MCF 10A (cell line): ENCODE results near the gene SLC9A5. TPM values are rescaled to one million over a fixed set of nuclear protein-coding genes. Genes with fewer than 3 reads are reported as not detected.
A peak's percentile ranks its signal among the peaks of the same experiment; 100 is the strongest.

Experiments
- BruUV-seq: library from RNA; stranded (reverse); fragments of 400-500 nt; replicated peaks from 2 replicates; lab custom pipeline; 2021; lab: Mats Ljungman, UMichigan
- CTCF ChIA-PET: fragments of 300-600 bp; sonication (Branson Sonifier 250); formaldehyde crosslinking; extraction: SDS; loops from one replicate; lab custom pipeline; 2021; ENCODE audit warnings: antibody characterized with exemption, inconsistent platforms; lab: Yijun Ruan, JAX
- POLR2A ChIA-PET: fragments of 300-600, 350-650 bp; sonication (Branson Sonifier 250); formaldehyde crosslinking; extraction: SDS; loops from one replicate; lab custom pipeline; 2020; ENCODE audit warnings: antibody characterized with exemption, inconsistent platforms; lab: Yijun Ruan, JAX
- DNase-seq: peaks from one replicate; pipeline ENCODE4 v3.0.0-alpha.2; 2018; ENCODE audit not compliant: unreplicated experiment
- H3K27ac Mint-ChIP-seq: one replicate; pipeline ENCODE4 v1.8.0; 2022; ENCODE audit warnings: mild to moderate bottlenecking, low read depth, mixed read lengths; ENCODE audit not compliant: unreplicated experiment
- H3K27me3 Mint-ChIP-seq: one replicate; pipeline ENCODE4 v1.8.0; 2022; ENCODE audit warnings: mixed read lengths; ENCODE audit not compliant: insufficient read depth, unreplicated experiment
- H3K36me3 Mint-ChIP-seq: one replicate; pipeline ENCODE4 v1.8.0; 2022; ENCODE audit warnings: mild to moderate bottlenecking, moderate library complexity, mixed read lengths; ENCODE audit not compliant: insufficient read depth, unreplicated experiment
- H3K4me1 Mint-ChIP-seq: one replicate; pipeline ENCODE4 v1.8.0; 2022; ENCODE audit warnings: mixed read lengths; ENCODE audit not compliant: insufficient read depth, unreplicated experiment
- H3K4me3 Mint-ChIP-seq: one replicate; pipeline ENCODE4 v1.8.0; 2022; ENCODE audit warnings: mild to moderate bottlenecking, moderate library complexity, mixed read lengths; ENCODE audit not compliant: unreplicated experiment
- H3K9me3 Mint-ChIP-seq: one replicate; pipeline ENCODE4 v1.8.0; 2022; ENCODE audit warnings: mixed read lengths; ENCODE audit not compliant: unreplicated experiment
- CTCF ChIP-seq: fragments of 200-600 bp; IDR thresholded peaks from one replicate; pipeline ENCODE4 v1.8.0; 2022; ENCODE audit warnings: antibody characterized with exemption, mild to moderate bottlenecking; ENCODE audit not compliant: unreplicated experiment
- intact Hi-C: fragments of 100-400 bp; cut with micrococcal nuclease; formaldehyde crosslinking; loops from 2 replicates; pipeline ENCODE4 v1.14.1; 2022
- total RNA-seq: library from RNA; stranded (reverse); gene quantifications from 2 replicates; pipeline ENCODE4 v1.2.3, GENCODE V29; 2022

Gene SLC9A5
- total RNA-seq, 1 experiment from 2014 or later, result 0.40 TPM

GRCh38 chr16:67283039-67283825 is 34.5 kb downstream of the SLC9A5 start:
- CTCF ChIA-PET, result interaction anchor here (0.7 to 3.0 kb wide), 5 partner anchors 10 to 23 kb away, joined by 3 to 35 read pairs (median 4); no protein-coding TSS in a partner anchor
- peaks cover 15% of the 10 kb centered on the region for H3K4me1 Mint-ChIP-seq
- H3K27me3 Mint-ChIP-seq, result no peaks in the 10 kb centered on the region
- no peak for TF ChIP-seq CTCF
- POLR2A ChIA-PET, result interaction anchor here (0.8 to 1.3 kb wide), 2 partner anchors 14 to 19 kb away, joined by 3 to 5 read pairs; no protein-coding TSS in a partner anchor
- BruUV-seq, result no TSS peak
- no peak overlapping the region for H3K27ac Mint-ChIP-seq
- intact Hi-C loops, result no loop called here
- peaks cover 14% of the 10 kb centered on the region for H3K36me3 Mint-ChIP-seq
- peak; percentile 45 for DNase-seq
- no peak overlapping the region for H3K4me3 Mint-ChIP-seq
- no peaks in the 10 kb centered on the region for H3K9me3 Mint-ChIP-seq

- CTCF ChIA-PET, result interaction anchor here (0.5 to 3.0 kb wide), 24 partner anchors 9 to 1539 kb away, joined by 3 to 37 read pairs (median 4); partner anchors contain the start of genes ATP6V0D1, FHOD1 and NRN1L
- no peak for TF ChIP-seq CTCF
- H3K4me1 Mint-ChIP-seq, result peaks cover 15% of the 10 kb centered on the region
- no peak overlapping the region for H3K4me3 Mint-ChIP-seq
- POLR2A ChIA-PET, result interaction anchor here (0.9 to 2.2 kb wide), 3 partner anchors 23 to 77 kb away, joined by 3 to 7 read pairs (median 4); no protein-coding TSS in a partner anchor
- peaks cover 14% of the 10 kb centered on the region for H3K36me3 Mint-ChIP-seq
- DNase-seq, result no peak
- intact Hi-C loops, result no loop called here
- H3K27ac Mint-ChIP-seq, result no peak overlapping the region
- BruUV-seq, result no TSS peak
- no peaks in the 10 kb centered on the region for H3K9me3 Mint-ChIP-seq
- no peaks in the 10 kb centered on the region for H3K27me3 Mint-ChIP-seq
Measured at GRCh38 chr16:67283826-67284555, 35.2 kb downstream of the SLC9A5 start.

- Mint-ChIP-seq H3K4me1 (peaks cover 15% of the 10 kb centered on the region), H3K27me3 (no peaks in the 10 kb centered on the region), H3K4me3 (no peak overlapping the region), H3K36me3 (peaks cover 14% of the 10 kb centered on the region), H3K9me3 (no peaks in the 10 kb centered on the region), H3K27ac (no peak overlapping the region)
- intact Hi-C loops, result loop anchor here (1.0 kb wide), 1 partner anchor 25 kb away; no protein-coding TSS in a partner anchor
- peak; percentile 63 for DNase-seq
- peak; percentile 49 for TF ChIP-seq CTCF
- ChIA-PET POLR2A (interaction anchor here (0.9 to 2.2 kb wide), 3 partner anchors 24 to 78 kb away, joined by 3 to 7 read pairs (median 4); no protein-coding TSS in a partner anchor), CTCF (interaction anchor here (0.5 to 3.0 kb wide), 27 partner anchors 8 to 1538 kb away, joined by 3 to 37 read pairs (median 4); partner anchors contain the start of genes ATP6V0D1, FHOD1 and NRN1L)
- BruUV-seq, result no TSS peak
Measured at GRCh38 chr16:67284699-67285646, 36.2 kb downstream of the SLC9A5 start.
